HepG2 (cell line): ENCODE results near the gene ACTN1. TPM values are rescaled to one million over a fixed set of nuclear protein-coding genes. Genes with fewer than 3 reads are reported as not detected.

Source experiments
- ATAC-seq: fragments of 200-7000 bp; cut with Tn5 transposase; 3 replicates; pipeline ENCODE4 v1.9.1; 2020; ENCODE audit warnings: mild to moderate bottlenecking, moderate library complexity
- BruUV-seq: library from RNA; stranded (reverse); fragments of 400-500 nt; replicated peaks from 2 replicates; lab custom pipeline; 2021; lab: Mats Ljungman, UMichigan
- CTCF ChIA-PET: fragments of 300-600 bp; formaldehyde crosslinking; extraction: SDS; loops from one replicate; lab custom pipeline; 2021; ENCODE audit warnings: low total read pairs, inconsistent platforms, low intra/inter-chr PET ratio; lab: Yijun Ruan, JAX
- POLR2A ChIA-PET: fragments of 350-600 bp; sonication (Branson Sonifier 250); formaldehyde crosslinking; loops from one replicate; lab custom pipeline; 2020; ENCODE audit warnings: antibody characterized with exemption, inconsistent platforms; lab: Yijun Ruan, JAX
- DNase-seq: peaks from one replicate; pipeline ENCODE4 v3.0.0-alpha.2; 2015; ENCODE audit warnings: low spot score
- FAIRE-seq: peaks from 3 replicates; lab custom pipeline; 2011; peaks lifted over from hg19 to GRCh38; lab: Jason Lieb, UNC
- H2AFZ ChIP-seq: one replicate; pipeline ENCODE4 v1.6.1; 2011; ENCODE audit warnings: low read length, inconsistent platforms
- H3K27ac ChIP-seq: fragments of 300-600 bp; 3 replicates; pipeline ENCODE4 v1.8.0; 2011; ENCODE audit warnings: mixed run types, mild to moderate bottlenecking, mixed read lengths, low read length, inconsistent platforms; ENCODE audit not compliant: insufficient read depth; ENCODE audit errors: extremely low read length
- H3K27me3 ChIP-seq, 2 experiments: fragments of 200-600 bp in 1 of 2; 2 replicates in 1 of 2; 3 replicates in 1 of 2; pipeline versions ENCODE4 v1.6.0 to v1.8.0; 2011; ENCODE audit warnings: low read length in 2 of 2, mild to moderate bottlenecking in 2 of 2, moderate library complexity in 2 of 2, inconsistent platforms in 1 of 2; ENCODE audit not compliant: insufficient read depth in 2 of 2, control insufficient read depth in 1 of 2
- H3K36me3 ChIP-seq, 2 experiments: fragments of 200-600 bp in 1 of 2; replicated peaks in 1 of 2; 2 replicates in 1 of 2; 3 replicates in 1 of 2; pipeline versions ENCODE4 v1.5.1 to v1.8.0; 2011; ENCODE audit warnings: low read length in 2 of 2, inconsistent platforms in 1 of 2; ENCODE audit not compliant: insufficient read depth in 2 of 2, control insufficient read depth in 1 of 2
- H3K4me1 ChIP-seq: 2 replicates; pipeline ENCODE4 v1.5.1; 2012; ENCODE audit warnings: low read length, inconsistent platforms; ENCODE audit not compliant: insufficient read depth
- H3K4me2 ChIP-seq: 2 replicates; pipeline ENCODE4 v1.6.0; 2011; ENCODE audit warnings: low read depth, low read length, inconsistent platforms
- H3K4me3 ChIP-seq, 3 experiments: fragments of 200-600 bp in 1 of 3; sonication (generic), shearing (Covaris generic) in 1 of 3; replicated peaks in 1 of 3; 2 replicates each; pipeline ENCODE4 v1.5.1; 2011 to 2016; ENCODE audit warnings: low read length in 3 of 3, inconsistent platforms in 2 of 3, low read depth in 2 of 3, mild to moderate bottlenecking in 2 of 3, control low read depth in 1 of 3, mixed read lengths in 1 of 3; ENCODE audit not compliant: insufficient read depth in 1 of 3
- H3K79me2 ChIP-seq: one replicate; pipeline ENCODE4 v1.6.1; 2011; ENCODE audit warnings: low read length, inconsistent platforms; ENCODE audit not compliant: insufficient read depth
- H3K9ac ChIP-seq: 2 replicates; pipeline ENCODE4 v1.6.0; 2011; ENCODE audit warnings: mild to moderate bottlenecking, low read depth, low read length, inconsistent platforms; ENCODE audit not compliant: insufficient read depth
- H3K9me3 ChIP-seq: 2 replicates; pipeline ENCODE4 v1.5.1; 2012; ENCODE audit warnings: mild to moderate bottlenecking, low read length
- H4K20me1 ChIP-seq: 2 replicates; pipeline ENCODE4 v1.6.0; 2011; ENCODE audit warnings: inconsistent platforms, mild to moderate bottlenecking, low read length, moderate library complexity; ENCODE audit not compliant: insufficient read depth
- DPF2 ChIP-seq: sonication (generic); formaldehyde crosslinking; IDR thresholded peaks from 2 replicates; pipeline ENCODE4 v1.4.0; 2020; ENCODE audit warnings: mild to moderate bottlenecking, low read depth, missing genetic modification reagents, borderline replicate concordance
- FIP1L1 ChIP-seq: fragments of 200-400 bp; formaldehyde crosslinking; IDR thresholded peaks from 2 replicates; pipeline ENCODE4 v1.6.1; 2018; ENCODE audit warnings: low read depth, mild to moderate bottlenecking, low read length, moderate library complexity, borderline replicate concordance; ENCODE audit not compliant: insufficient read depth
- HMGXB3 ChIP-seq: sonication (generic); formaldehyde crosslinking; IDR thresholded peaks from 2 replicates; pipeline ENCODE4 v1.4.0; 2020; ENCODE audit warnings: missing genetic modification reagents, borderline replicate concordance
- RBFOX2 ChIP-seq: fragments of 200-400 bp; formaldehyde crosslinking; IDR thresholded peaks from 2 replicates; pipeline ENCODE4 v1.6.1; 2017; ENCODE audit warnings: low read depth, mild to moderate bottlenecking, low read length
- ZNF142 ChIP-seq: sonication (generic); formaldehyde crosslinking; IDR thresholded peaks from 2 replicates; pipeline ENCODE4 v1.4.0; 2020; ENCODE audit warnings: missing genetic modification reagents
- ZNF431 ChIP-seq: sonication (generic); formaldehyde crosslinking; IDR thresholded peaks from 2 replicates; pipeline ENCODE4 v1.9.0; 2022; ENCODE audit warnings: missing genetic modification reagents, low read depth, mild to moderate bottlenecking, borderline replicate concordance
- ZNF512B ChIP-seq: sonication (generic); formaldehyde crosslinking; IDR thresholded peaks from 2 replicates; pipeline ENCODE4 v1.5.1; 2020; ENCODE audit warnings: missing genetic modification reagents, mild to moderate bottlenecking, borderline replicate concordance
- ZNF660 ChIP-seq: sonication (generic); formaldehyde crosslinking; IDR thresholded peaks from 2 replicates; pipeline ENCODE4 v1.5.1; 2020; ENCODE audit warnings: mild to moderate bottlenecking, low read depth, missing genetic modification reagents, borderline replicate concordance
- ZNF782 ChIP-seq: sonication (generic); formaldehyde crosslinking; IDR thresholded peaks from 2 replicates; pipeline ENCODE4 v1.4.0; 2020; ENCODE audit warnings: missing genetic modification reagents, mild to moderate bottlenecking, borderline replicate concordance
- WGBS: methylation state at CpG from one replicate; pipeline ENCODE4 v1.1.6; 2017; ENCODE audit warnings: low lambda C conversion rate; 5-methylcytosine and 5-hydroxymethylcytosine counted together
- in situ Hi-C: cut with HindIII; loops from 2 replicates; pipeline ENCODE4 v1.10.0; 2017; ENCODE audit warnings: low pct_unique_long_range_greater_than_20kb; ENCODE audit not compliant: extremely low pct_ligation_motif_present
- intact Hi-C: fragments of 100-400 bp; cut with micrococcal nuclease; formaldehyde crosslinking; loops from one replicate; pipeline ENCODE4 v1.10.0; 2022; ENCODE audit not compliant: unreplicated experiment
- polyA plus RNA-seq, 8 experiments: library from polyadenylated mRNA; depleted of rRNA in 3 of 8; stranded (reverse) in 7 of 8; unstranded in 1 of 8; fragments of >200 nt; fragmentation: Illumina TruSeq in 4 of 8; extraction: Trizol in 4 of 8; gene quantifications; 2 replicates each; pipeline versions ENCODE4 v1.2.1 to v1.2.3, GENCODE V29; 2011 to 2016; ENCODE audit warnings: low read depth in 4 of 8, missing spikeins in 1 of 8, mixed read lengths in 1 of 8; ENCODE audit not compliant: insufficient read depth in 1 of 8
- total RNA-seq, 5 experiments: library from RNA; depleted of rRNA; stranded (reverse); fragments of >200 nt; fragmentation: Illumina TruSeq; extraction: Trizol; gene quantifications; 2 replicates each; pipeline ENCODE4 v1.2.3, GENCODE V29; 2016; ENCODE audit warnings: low read depth in 1 of 5

Gene ACTN1
- total and polyA plus RNA-seq, 2 of the 13 experiments (the other 11 are each of a cell fraction or from before 2014, with no cell fraction given) = 58.6 to 162 TPM

DNA sequence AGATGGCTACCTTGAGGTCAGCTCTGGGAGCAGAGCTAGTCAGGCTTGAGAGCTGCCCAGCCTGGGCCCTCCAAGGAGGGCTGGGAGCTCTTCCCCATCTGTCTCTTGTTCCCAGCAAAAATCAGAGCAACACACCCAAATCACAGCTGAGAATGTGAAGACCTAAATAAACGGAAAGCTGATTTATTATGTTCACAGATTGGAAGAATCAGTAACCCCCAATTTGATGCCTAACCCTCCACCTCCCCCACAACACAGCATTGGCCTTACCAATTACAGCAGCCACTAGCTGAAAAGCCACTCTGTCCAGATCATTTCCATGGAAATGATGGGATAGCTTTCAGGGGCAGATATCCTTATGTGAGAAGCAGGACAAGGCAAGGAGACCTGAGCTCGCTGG lies 7.1 kb upstream of the ACTN1 start:
- in situ Hi-C loops (no loop called here), intact Hi-C loops (no loop called here)
- DNase-seq = no peak
- H3K4me2 ChIP-seq = no peak overlapping the region
- no peaks in the 10 kb centered on the region for H3K79me2 ChIP-seq
- no peak overlapping the region for H3K27ac ChIP-seq
- no peak overlapping the region for H3K4me3 ChIP-seq
- no peak overlapping the region for H2AFZ ChIP-seq
- H3K27me3 ChIP-seq = no peaks in the 10 kb centered on the region
- peaks cover 44% of the 10 kb centered on the region for H3K4me1 ChIP-seq
- CTCF ChIA-PET = no interaction called here
- ATAC-seq = no peak
- no peaks in the 10 kb centered on the region for H3K36me3 ChIP-seq
- FAIRE-seq = no peak
- no peaks in the 10 kb centered on the region for H3K9me3 ChIP-seq
- no peaks in the 10 kb centered on the region for H4K20me1 ChIP-seq
- no peak overlapping the region for H3K9ac ChIP-seq
- WGBS = 41% methylated on average over 2 of the region's 2 CpGs
- no TSS peak for BruUV-seq
- POLR2A ChIA-PET = no interaction called here
- TF ChIP-seq FIP1L1 = no peak
- TF ChIP-seq ZNF142 (CRISPR knock-in tag) = no peak
- no peak for TF ChIP-seq ZNF512B (CRISPR knock-in tag)
- TF ChIP-seq ZNF782 (CRISPR knock-in tag) = no peak
- no peak for TF ChIP-seq ZNF431 (CRISPR knock-in tag)
- no peak for TF ChIP-seq HMGXB3 (CRISPR knock-in tag)
- no peak for TF ChIP-seq DPF2 (CRISPR knock-in tag)
- TF ChIP-seq RBFOX2 = no peak
- no peak for TF ChIP-seq ZNF660 (CRISPR knock-in tag)
